ENCODE data around the gene SPATA2.

The SPATA2 gene

DNA sequence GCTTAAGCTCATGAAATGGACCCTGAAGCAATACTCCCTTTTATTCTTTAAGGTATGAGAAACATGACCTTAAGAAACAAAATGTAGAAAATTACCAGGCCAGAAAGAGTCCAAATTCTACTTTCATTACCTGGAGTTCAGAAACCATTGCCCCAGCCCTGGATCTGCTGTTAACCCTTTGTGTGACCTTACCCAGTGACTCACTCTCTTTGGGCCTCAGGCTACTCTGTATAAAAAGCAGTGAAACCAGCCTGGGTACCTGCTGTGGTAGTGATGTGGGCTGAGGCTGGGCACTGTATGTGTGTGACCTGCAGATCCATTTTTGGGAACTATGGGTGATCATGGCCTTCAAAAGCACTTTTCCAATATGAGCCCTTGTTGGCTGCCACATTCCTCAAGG lies 55.5 kb downstream of the SPATA2 start:
- H3K4me3 ChIP-seq (ENCODE audit: low read length), result no peak overlapping the region
- DNase-seq (ENCODE audit: low read depth), result no peak
- TF ChIP-seq CTCF (conservative IDR thresholded peaks at IDR 0.05; ENCODE audit: low read length), result no peak

- H3K4me3 ChIP-seq (ENCODE audit: low read length), result no peak overlapping the region
- DNase-seq (ENCODE audit: low read depth), result no peak
- no peak for TF ChIP-seq CTCF (conservative IDR thresholded peaks at IDR 0.05; ENCODE audit: low read length)
Measured at GRCh38 chr20:49859011-49859410, 56.3 kb downstream of the SPATA2 start.

DNA sequence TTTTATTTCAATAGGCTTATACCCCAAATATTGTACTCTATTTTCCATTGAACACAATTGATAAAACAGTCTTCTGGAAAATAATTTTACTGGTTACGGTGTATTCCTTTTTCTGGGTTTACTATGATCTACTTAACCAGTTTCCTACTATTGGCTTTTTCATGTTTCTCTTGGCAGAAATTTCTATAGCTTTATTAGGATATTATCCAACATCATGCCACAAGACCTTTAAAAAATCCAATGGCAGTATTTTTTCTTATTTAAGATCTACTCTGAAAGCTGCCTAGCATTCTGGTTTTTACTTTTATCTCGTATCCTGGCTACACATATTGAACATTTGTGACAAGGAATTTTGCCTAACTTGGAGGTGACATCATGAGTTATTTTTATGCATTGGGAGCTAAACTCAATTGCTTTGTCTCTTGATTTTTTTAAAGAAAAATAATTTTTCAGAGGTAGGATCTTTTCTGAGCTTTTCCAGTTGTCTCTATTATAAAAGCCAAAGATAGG lies 57.2 kb downstream of the SPATA2 start:
- H3K4me3 ChIP-seq (ENCODE audit: low read length), result no peak overlapping the region
- TF ChIP-seq CTCF (conservative IDR thresholded peaks at IDR 0.05; ENCODE audit: low read length), result no peak
- no peak for DNase-seq (ENCODE audit: low read depth)

DNA sequence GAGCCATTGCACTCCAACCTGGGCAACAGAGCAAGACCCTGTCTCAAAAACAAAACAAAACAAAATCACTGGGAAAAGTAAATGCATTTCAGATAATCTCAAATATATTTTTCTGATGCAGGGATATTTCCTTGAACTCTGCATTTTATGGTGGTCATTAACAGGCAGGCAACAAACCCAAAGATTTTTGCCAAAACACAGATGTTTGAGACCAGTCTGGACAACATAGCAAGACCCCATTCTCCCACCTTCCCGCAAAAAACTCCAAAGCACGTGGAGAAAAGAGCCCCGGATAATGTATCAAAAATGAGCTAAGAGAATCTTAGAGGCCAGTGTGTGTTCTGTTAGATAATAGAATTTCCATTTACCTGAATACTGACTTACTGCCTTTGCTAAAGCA lies 58.4 kb downstream of the SPATA2 start:
- no peak for TF ChIP-seq CTCF (conservative IDR thresholded peaks at IDR 0.05; ENCODE audit: low read length)
- DNase-seq (ENCODE audit: low read depth), result no peak
- H3K4me3 ChIP-seq (ENCODE audit: low read length), result no peak overlapping the region

DNA sequence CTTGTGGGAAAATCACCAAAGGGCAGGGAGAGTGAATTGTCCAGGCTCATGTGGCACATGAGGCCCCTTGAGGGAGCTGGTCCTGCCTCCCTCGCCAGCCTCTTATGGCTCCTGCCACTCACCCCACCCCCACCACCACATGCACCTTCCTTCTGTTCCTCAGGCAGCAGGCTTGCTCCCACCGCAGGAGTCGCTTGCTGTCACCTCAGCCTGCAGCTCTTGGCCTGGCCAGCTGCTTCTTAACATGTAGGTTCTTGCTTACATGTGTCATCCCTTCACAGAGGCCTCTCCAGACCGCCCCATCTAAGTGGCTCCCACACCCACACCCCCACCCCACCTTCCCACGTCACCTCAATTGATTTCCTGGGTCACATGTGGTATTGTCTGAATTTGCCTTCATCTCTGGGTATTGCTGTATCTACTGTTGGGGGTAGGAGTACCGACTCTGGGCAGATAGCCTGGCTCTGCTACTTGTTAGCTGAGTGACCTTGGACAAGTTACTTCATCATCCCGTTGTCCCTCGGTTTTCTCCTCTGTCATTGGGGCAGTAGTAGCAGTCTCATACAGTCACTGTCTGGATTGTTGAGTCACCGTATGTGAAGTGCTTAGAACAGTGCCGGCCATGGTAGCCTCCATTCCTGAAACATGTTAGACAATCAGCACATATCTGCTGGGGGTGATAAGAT lies 61.0 kb downstream of the SPATA2 start:
- no peak for DNase-seq (ENCODE audit: low read depth)
- no peak for TF ChIP-seq CTCF (conservative IDR thresholded peaks at IDR 0.05; ENCODE audit: low read length)
- H3K4me3 ChIP-seq (ENCODE audit: low read length), result no peak overlapping the region

DNA sequence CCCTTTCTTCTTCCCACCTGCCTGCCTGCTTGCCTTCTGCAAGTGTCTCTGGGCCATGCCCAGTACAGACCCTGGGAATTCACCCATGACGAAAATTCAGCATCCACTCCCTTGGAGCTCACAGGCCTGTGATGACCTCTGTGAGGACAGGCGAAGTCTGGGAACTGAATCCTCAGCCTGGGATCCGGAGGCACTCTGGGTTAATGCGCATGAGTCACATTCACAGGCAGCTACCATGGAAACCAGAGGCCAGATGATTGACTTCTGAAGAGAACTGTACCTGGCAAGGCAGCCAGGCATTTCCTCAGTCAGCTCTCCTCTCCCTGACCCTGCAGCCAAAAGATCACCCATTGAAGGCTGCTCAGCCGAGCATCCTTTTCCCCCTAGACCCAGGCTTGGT lies 61.7 kb downstream of the SPATA2 start:
- TF ChIP-seq CTCF (conservative IDR thresholded peaks at IDR 0.05; ENCODE audit: low read length), result no peak
- no peak overlapping the region for H3K4me3 ChIP-seq (ENCODE audit: low read length)
- DNase-seq (ENCODE audit: low read depth), result peak; percentile 72
